LNCaP clone FGC (cell line): ENCODE measurements around the gene MBL2.

Experiments used
- DNase-seq: peaks from one replicate; pipeline ENCODE4 v3.0.0-alpha.2; 2011; ENCODE audit warnings: low read depth
- H3K4me3 ChIP-seq: 2 replicates; pipeline ENCODE4 v1.5.1; 2011; ENCODE audit warnings: mild to moderate bottlenecking, low read depth, low read length, control low read depth
- TF ChIP-seq, protein P1 (sequence below): IDR thresholded peaks from 2 replicates; pipeline ENCODE4 v1.5.1; 2012; ENCODE audit warnings: mild to moderate bottlenecking; ENCODE audit not compliant: control insufficient read depth, insufficient read depth; ENCODE audit errors: extremely low read depth

Gene MBL2

DNA sequence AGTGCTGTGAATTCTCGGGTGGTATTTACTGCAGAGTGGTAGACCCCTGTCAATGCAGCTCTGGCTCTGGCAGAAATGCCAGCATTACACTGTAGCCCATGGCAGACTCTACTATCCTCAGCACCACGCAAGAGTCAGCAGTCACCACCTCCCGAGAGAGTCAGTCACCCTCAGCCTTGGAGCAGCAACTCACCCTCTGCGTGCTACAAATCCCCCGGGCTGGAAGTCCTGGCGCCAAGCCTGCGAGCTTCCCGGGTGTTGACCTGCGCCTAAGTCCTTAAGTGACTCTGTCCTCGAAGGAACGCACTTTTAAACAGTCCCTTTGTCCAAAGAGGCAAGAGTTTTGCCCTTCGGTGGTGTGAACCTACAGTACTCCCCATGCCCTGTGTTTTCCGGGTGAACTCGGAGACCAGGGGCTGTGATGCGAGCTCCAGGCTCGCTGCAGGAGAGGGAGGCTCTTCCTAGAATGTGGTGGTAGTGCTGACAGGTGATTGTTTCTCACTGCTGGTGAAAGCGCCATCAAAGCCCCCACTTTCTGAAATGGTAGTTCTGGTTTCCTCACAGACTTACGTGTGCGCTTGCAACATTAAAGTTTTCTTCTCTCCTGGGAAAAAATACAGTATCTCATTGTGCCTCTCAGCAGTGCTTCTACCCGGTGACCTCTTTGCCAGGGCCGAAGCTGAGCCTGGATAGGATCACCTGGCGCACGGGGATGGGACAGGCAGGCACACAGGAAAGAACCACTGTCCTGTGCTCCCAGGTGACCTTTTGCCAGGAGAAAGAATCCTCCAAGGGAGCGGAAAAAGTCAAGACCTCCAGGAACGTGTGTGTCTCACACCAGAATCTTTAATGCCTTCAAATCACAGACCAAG is 33.1 kb upstream of the MBL2 start:
- TF ChIP-seq, protein P1, sequence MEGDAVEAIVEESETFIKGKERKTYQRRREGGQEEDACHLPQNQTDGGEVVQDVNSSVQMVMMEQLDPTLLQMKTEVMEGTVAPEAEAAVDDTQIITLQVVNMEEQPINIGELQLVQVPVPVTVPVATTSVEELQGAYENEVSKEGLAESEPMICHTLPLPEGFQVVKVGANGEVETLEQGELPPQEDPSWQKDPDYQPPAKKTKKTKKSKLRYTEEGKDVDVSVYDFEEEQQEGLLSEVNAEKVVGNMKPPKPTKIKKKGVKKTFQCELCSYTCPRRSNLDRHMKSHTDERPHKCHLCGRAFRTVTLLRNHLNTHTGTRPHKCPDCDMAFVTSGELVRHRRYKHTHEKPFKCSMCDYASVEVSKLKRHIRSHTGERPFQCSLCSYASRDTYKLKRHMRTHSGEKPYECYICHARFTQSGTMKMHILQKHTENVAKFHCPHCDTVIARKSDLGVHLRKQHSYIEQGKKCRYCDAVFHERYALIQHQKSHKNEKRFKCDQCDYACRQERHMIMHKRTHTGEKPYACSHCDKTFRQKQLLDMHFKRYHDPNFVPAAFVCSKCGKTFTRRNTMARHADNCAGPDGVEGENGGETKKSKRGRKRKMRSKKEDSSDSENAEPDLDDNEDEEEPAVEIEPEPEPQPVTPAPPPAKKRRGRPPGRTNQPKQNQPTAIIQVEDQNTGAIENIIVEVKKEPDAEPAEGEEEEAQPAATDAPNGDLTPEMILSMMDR = no peak
- no peak for DNase-seq
- no peak overlapping the region for H3K4me3 ChIP-seq

DNA sequence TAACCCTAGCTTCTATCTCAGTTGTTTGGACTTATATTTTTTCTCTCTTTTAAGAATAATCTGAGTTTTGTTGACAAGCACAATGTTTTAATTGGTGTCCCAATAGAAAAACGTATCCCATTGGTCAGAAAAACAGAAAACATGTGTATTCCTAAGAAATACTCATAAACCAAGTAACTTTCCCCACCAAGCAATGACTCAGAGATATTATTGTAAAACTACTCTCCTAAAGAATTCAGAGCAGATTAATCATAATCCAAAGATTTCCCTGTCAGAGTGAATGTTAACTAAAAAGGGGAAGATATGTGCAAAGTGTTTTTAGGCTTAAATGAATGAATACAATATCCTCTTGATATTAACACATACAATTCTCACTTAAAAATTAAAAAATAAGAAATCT is 29.4 kb upstream of the MBL2 start:
- H3K4me3 ChIP-seq = no peak overlapping the region
- TF ChIP-seq, protein P1 = no peak
- DNase-seq = no peak

DNA sequence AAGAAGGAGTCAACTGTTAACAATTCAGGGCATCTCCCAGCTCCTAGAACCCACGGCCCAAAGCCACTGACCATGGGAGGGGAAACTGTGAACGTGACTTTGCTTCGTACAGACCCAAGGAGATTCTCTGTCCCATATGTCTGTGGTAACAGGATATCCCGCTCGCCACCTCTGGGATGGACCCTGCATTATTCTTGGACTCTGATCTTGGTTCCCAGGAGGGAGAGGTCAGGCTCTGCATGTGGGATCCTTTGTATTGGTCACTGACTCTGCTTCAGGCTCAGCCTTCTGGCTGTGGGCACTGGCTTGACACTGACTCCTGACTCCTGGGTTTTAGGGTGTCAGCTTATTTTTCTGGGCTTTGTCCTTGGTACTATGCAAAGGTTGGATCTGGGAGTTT is 13.5 kb upstream of the MBL2 start:
- TF ChIP-seq, protein P1 = no peak
- no peak for DNase-seq
- H3K4me3 ChIP-seq = no peak overlapping the region

DNA sequence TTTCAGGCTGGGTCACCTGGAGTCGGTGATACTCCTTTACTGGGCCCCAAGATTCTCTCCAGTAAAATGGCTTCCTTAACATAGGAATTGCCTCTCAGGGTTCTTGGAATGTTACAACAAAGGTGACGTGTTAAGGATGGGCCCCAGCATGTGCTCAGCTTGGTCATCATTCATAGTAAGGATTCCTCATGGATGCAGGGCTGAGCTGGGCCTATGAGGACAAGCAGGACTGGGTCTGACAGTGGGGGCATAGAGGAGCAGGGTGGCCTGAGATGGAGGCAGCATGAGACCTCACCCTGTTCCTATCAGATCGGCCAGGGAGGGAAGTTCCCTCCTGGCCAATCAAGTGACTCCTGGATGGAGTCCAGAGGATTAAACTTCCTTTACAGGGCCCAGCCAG is 12.8 kb upstream of the MBL2 start:
- no peak for DNase-seq
- no peak overlapping the region for H3K4me3 ChIP-seq
- TF ChIP-seq, protein P1 = no peak

DNA sequence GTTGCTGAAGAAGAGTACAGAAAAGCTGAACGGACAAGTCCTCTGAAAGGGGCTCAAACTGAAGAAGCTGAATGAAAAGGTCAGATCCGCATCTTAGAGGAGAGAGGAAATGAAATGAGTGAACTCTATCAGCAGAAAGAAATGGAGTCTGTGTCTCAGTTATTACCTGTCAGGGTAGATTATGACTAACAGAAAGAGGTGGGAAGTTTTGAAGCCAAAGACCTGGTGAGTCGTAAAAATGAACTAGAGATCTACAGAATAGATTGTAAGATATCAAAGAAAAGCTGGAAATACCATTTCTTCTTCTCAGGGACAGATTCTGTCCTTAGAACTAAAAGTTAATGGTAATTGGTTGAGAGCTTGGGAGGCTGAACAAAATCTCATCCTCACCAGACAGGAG is 11.1 kb upstream of the MBL2 start:
- no peak for DNase-seq
- TF ChIP-seq, protein P1 = no peak
- no peak overlapping the region for H3K4me3 ChIP-seq

DNA sequence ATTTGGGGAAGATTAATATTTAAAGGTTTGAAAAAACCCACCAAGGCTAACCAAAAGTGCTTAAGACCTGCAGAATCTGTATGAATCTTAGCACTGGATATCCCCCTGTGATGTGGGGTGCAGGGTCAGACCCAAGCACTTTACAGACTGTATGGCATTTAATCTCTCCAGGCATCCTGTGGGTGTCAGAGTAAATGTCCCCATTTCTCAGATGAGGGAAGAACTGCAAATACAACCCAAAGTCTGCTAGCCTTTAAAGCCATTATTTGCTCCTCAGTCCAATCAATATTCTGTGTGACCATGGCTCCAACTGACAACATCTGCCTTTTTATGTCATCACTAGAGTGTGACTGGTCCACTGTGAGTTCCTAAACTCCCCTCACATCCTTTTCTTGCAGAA is 10.0 kb upstream of the MBL2 start:
- no peak for DNase-seq
- TF ChIP-seq, protein P1 = no peak

More for the DNA sequence above, 10.0 kb upstream of the MBL2 start:
- no peak overlapping the region for H3K4me3 ChIP-seq
